HepG2 (cell line): Measurements from ENCODE around the gene BCAP29.

Source experiments
- EED ChIP-seq: sonication (generic); formaldehyde crosslinking; IDR thresholded peaks from 2 replicates; pipeline ENCODE4 v1.5.0; 2020; ENCODE audit warnings: mild to moderate bottlenecking, missing genetic modification reagents
- KAT8 ChIP-seq: IDR thresholded peaks from 2 replicates; pipeline ENCODE4 v1.6.1; 2016; ENCODE audit warnings: missing genetic modification reagents, missing compliant biosample characterization
- SNAPC5 ChIP-seq: sonication (generic); formaldehyde crosslinking; IDR thresholded peaks from 2 replicates; pipeline ENCODE4 v1.8.1; 2023; ENCODE audit warnings: mild to moderate bottlenecking, missing genetic modification reagents, borderline replicate concordance

DNA sequence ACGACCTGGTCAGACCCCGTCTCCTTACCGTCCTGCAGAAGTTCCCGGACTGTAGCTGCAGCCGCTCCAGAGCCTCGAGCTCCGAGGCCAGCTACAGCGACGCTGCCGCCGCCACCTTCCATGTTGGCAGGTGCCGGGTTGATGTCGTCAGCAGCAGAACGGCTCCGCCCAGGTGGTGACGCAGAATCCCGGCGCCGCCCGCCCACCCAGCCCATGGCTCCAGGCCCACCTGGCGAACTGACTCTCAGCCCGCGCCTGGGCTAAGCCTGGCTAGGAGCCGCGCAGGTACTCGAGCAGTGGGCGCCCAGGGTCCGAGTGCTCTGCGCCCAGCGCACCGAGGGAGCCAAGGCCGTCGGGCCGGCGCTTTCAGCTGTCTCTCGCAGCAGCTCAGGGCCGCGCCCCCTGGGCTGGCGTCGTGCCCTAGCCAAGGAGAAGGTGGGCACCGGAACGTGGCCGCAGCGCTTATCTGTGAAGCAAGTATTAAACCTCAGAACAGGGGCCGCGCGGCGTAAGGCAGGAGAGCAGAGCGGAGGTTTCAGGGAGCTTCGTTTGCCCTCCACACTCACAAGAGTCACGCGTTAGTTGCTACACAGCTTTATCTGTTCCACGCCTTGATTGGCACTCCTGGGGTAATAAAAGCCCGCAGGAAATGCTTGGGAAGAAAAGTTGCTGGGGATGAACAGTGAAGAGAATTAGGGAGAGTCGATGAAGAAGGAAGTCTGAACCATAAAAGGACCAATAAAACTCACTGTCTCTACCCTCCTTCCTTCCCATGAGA is 16.1 kb upstream of the BCAP29 start, which contains the start of the genes COG5 and DUS4L:
- TF ChIP-seq EED (CRISPR knock-in tag) (no peak; the same call in none of the 2 replicates), SNAPC5 (CRISPR knock-in tag) (peak; percentile 19; the same call in 1 of the 2 replicates), KAT8 (CRISPR knock-in tag) (peak; percentile 97)
